ENCODE results near the gene LIMS2.

LIMS2 gene

GRCh38 chr2:127637236-127637630, 38.1 kb downstream of the LIMS2 start:
- ChIA-PET POLR2A (interaction anchor here (0.5 to 1.9 kb wide), 3 partner anchors 111 to 402 kb away, joined by 4 to 7 read pairs (median 5); partner anchors contain the start of gene IWS1), CTCF (interaction anchor here (0.6 to 4.5 kb wide), 3 partner anchors 42 to 158 kb away, joined by 3 to 31 read pairs (median 7); no protein-coding TSS in a partner anchor)
- H3K27ac ChIP-seq (ENCODE audit: extremely low read depth, low read depth, low read length) = no peak overlapping the region
- H3K36me3 ChIP-seq (ENCODE audit: control insufficient read depth in 2 of 2, insufficient read depth in 1 of 2, low read length in 2 of 2) = no peaks in the 10 kb centered on the region
- no peak overlapping the region for H3K4me3 ChIP-seq (ENCODE audit: low read depth, low read length)
- no peaks in the 10 kb centered on the region for H3K9me3 ChIP-seq (ENCODE audit: control insufficient read depth, insufficient read depth, low read depth, low read length)
- TF ChIP-seq GLI4 (tag by site-specific recombination; IDR thresholded peaks at IDR 0.05) (no peak), ZNF202 (tag by site-specific recombination; IDR thresholded peaks at IDR 0.05; ENCODE audit: borderline replicate concordance) (no peak), ZNF350 (tag by site-specific recombination; IDR thresholded peaks at IDR 0.05) (no peak), ZNF157 (tag by site-specific recombination; IDR thresholded peaks at IDR 0.05) (no peak), KLF7 (tag by site-specific recombination; IDR thresholded peaks at IDR 0.05; ENCODE audit: borderline replicate concordance) (no peak), ZNF596 (tag by site-specific recombination; IDR thresholded peaks at IDR 0.05) (no peak), HOXA7 (CRISPR knock-in tag; IDR thresholded peaks at IDR 0.05; ENCODE audit: borderline replicate concordance) (no peak), KLF9 (tag by site-specific recombination; IDR thresholded peaks at IDR 0.05; ENCODE audit: low read depth) (no peak)
- H3K4me1 ChIP-seq (ENCODE audit: control insufficient read depth, insufficient read depth, low read length) = peaks cover 2% of the 10 kb centered on the region; the same call in 1 of the 2 replicates

- H3K36me3 ChIP-seq (ENCODE audit: control insufficient read depth in 2 of 2, insufficient read depth in 1 of 2, low read length in 2 of 2) = no peaks in the 10 kb centered on the region
- ChIA-PET CTCF (interaction anchor here (0.5 to 4.5 kb wide), 3 partner anchors 41 to 326 kb away, joined by 3 to 31 read pairs (median 3); no protein-coding TSS in a partner anchor), POLR2A (interaction anchor here (0.5 to 1.9 kb wide), 3 partner anchors 110 to 402 kb away, joined by 4 to 7 read pairs (median 5); partner anchors contain the start of gene IWS1)
- H3K9me3 ChIP-seq (ENCODE audit: control insufficient read depth, insufficient read depth, low read depth, low read length) = no peaks in the 10 kb centered on the region
- H3K4me1 ChIP-seq (ENCODE audit: control insufficient read depth, insufficient read depth, low read length) = peaks cover 2% of the 10 kb centered on the region; the same call in 1 of the 2 replicates
- no peak overlapping the region for H3K27ac ChIP-seq (ENCODE audit: extremely low read depth, low read depth, low read length)
- no peak overlapping the region for H3K4me3 ChIP-seq (ENCODE audit: low read depth, low read length)
- TF ChIP-seq ZNF202 (tag by site-specific recombination; IDR thresholded peaks at IDR 0.05; ENCODE audit: borderline replicate concordance) (no peak), MYNN (tag by site-specific recombination; IDR thresholded peaks at IDR 0.05; ENCODE audit: borderline replicate concordance) (no peak), OSR2 (tag by site-specific recombination; IDR thresholded peaks at IDR 0.05) (no peak), ZBTB10 (tag by site-specific recombination; IDR thresholded peaks at IDR 0.05) (no peak), ZNF112 (tag by site-specific recombination; IDR thresholded peaks at IDR 0.05) (no peak), EGR2 (tag by site-specific recombination; IDR thresholded peaks at IDR 0.05; ENCODE audit: low read depth) (peak; percentile 72), IKZF3 (tag by site-specific recombination; IDR thresholded peaks at IDR 0.05) (no peak), SALL2 (tag by site-specific recombination; IDR thresholded peaks at IDR 0.05; ENCODE audit: borderline replicate concordance) (no peak), ZNF521 (tag by site-specific recombination; IDR thresholded peaks at IDR 0.05) (no peak), ZNF639 (tag by site-specific recombination; IDR thresholded peaks at IDR 0.05) (no peak), ZNF391 (tag by site-specific recombination; IDR thresholded peaks at IDR 0.05; ENCODE audit: borderline replicate concordance, low read depth) (no peak), ZNF362 (tag by site-specific recombination; IDR thresholded peaks at IDR 0.05) (no peak), KLF1 (tag by site-specific recombination; IDR thresholded peaks at IDR 0.05) (peak; percentile 52), ZNF211 (tag by site-specific recombination; IDR thresholded peaks at IDR 0.05; ENCODE audit: low read depth) (no peak), CTCF (tag by site-specific recombination; IDR thresholded peaks at IDR 0.05) (no peak), ZBTB20 (tag by site-specific recombination; IDR thresholded peaks at IDR 0.05) (no peak), AEBP2 (tag by site-specific recombination; IDR thresholded peaks at IDR 0.05; ENCODE audit: borderline replicate concordance) (no peak)
These were observed 38.8 kb downstream of the LIMS2 start for GRCh38 chr2:127636248-127637235.

Measured in HEK293 (cell line).